HepG2 (cell line): Measurements from ENCODE around the gene LGALS8. TPM values are rescaled to one million over a fixed set of nuclear protein-coding genes. Genes with fewer than 3 reads are reported as not detected.

Source experiments
- CEBPG ChIP-seq: IDR thresholded peaks from 2 replicates; pipeline ENCODE4 v1.6.1; 2016
- CERS6 ChIP-seq: sonication (generic); formaldehyde crosslinking; IDR thresholded peaks from 2 replicates; pipeline ENCODE4 v1.5.0; 2020; ENCODE audit warnings: missing genetic modification reagents
- ERF ChIP-seq: IDR thresholded peaks from 2 replicates; pipeline ENCODE4 v1.6.1; 2018; ENCODE audit warnings: missing biosample characterization, missing genetic modification reagents
- FOXA3 ChIP-seq: IDR thresholded peaks from 2 replicates; pipeline ENCODE4 v1.6.1; 2016; ENCODE audit warnings: missing genetic modification reagents, missing compliant biosample characterization
- GZF1 ChIP-seq: sonication (generic); formaldehyde crosslinking; IDR thresholded peaks from 2 replicates; pipeline ENCODE4 v1.5.1; 2020; ENCODE audit warnings: mild to moderate bottlenecking, missing genetic modification reagents
- KAT7 ChIP-seq: IDR thresholded peaks from 2 replicates; pipeline ENCODE4 v1.6.1; 2018; ENCODE audit warnings: borderline replicate concordance, missing compliant biosample characterization
- KDM6A ChIP-seq: IDR thresholded peaks from 2 replicates; pipeline ENCODE4 v1.6.1; 2016; ENCODE audit warnings: low read depth
- MIXL1 ChIP-seq: IDR thresholded peaks from 2 replicates; pipeline ENCODE4 v1.6.1; 2016
- MLX ChIP-seq: IDR thresholded peaks from 2 replicates; pipeline ENCODE4 v1.6.1; 2016
- NFE2 ChIP-seq: sonication (generic); formaldehyde crosslinking; IDR thresholded peaks from 2 replicates; pipeline ENCODE4 v1.4.0; 2020; ENCODE audit warnings: missing genetic modification reagents
- POGK ChIP-seq: sonication (generic); formaldehyde crosslinking; conservative IDR thresholded peaks from 2 replicates; pipeline ENCODE4 v1.8.0; 2022; ENCODE audit warnings: mild to moderate bottlenecking, moderate library complexity, missing genetic modification reagents
- RARA ChIP-seq: IDR thresholded peaks from 2 replicates; pipeline ENCODE4 v1.6.1; 2016; ENCODE audit warnings: missing genetic modification reagents, missing compliant biosample characterization
- SKI ChIP-seq: fragments of 450-650 bp; IDR thresholded peaks from one replicate; pipeline ENCODE4 v1.6.1; 2018; ENCODE audit warnings: mild to moderate bottlenecking; ENCODE audit not compliant: partially characterized antibody
- SMAD3 ChIP-seq: sonication (generic); formaldehyde crosslinking; IDR thresholded peaks from 2 replicates; pipeline ENCODE4 v1.4.0; 2020; ENCODE audit warnings: missing genetic modification reagents
- TGIF2 ChIP-seq: IDR thresholded peaks from 2 replicates; pipeline ENCODE4 v1.6.1; 2016; ENCODE audit warnings: control low read depth, missing compliant biosample characterization
- TOE1 ChIP-seq: sonication (generic); formaldehyde crosslinking; IDR thresholded peaks from 2 replicates; pipeline ENCODE4 v1.4.0; 2020; ENCODE audit warnings: mild to moderate bottlenecking, missing genetic modification reagents
- ZFP41 ChIP-seq: sonication (generic); formaldehyde crosslinking; IDR thresholded peaks from 2 replicates; pipeline ENCODE4 v1.4.0; 2020; ENCODE audit warnings: mild to moderate bottlenecking, missing genetic modification reagents, borderline replicate concordance
- ZGPAT ChIP-seq: IDR thresholded peaks from 2 replicates; pipeline ENCODE4 v1.6.1; 2016; ENCODE audit warnings: mild to moderate bottlenecking
- ZNF281 ChIP-seq: sonication (generic); formaldehyde crosslinking; IDR thresholded peaks from 2 replicates; pipeline ENCODE4 v1.4.0; 2020; ENCODE audit warnings: missing genetic modification reagents, borderline replicate concordance
- ZNF414 ChIP-seq: sonication (generic); formaldehyde crosslinking; IDR thresholded peaks from 2 replicates; pipeline ENCODE4 v1.5.0; 2020; ENCODE audit warnings: missing genetic modification reagents
- ZNF432 ChIP-seq: sonication (generic); formaldehyde crosslinking; IDR thresholded peaks from 2 replicates; pipeline ENCODE4 v1.5.0; 2020; ENCODE audit warnings: missing genetic modification reagents, mild to moderate bottlenecking, borderline replicate concordance
- ZNF607 ChIP-seq: sonication (generic); formaldehyde crosslinking; IDR thresholded peaks from 2 replicates; pipeline ENCODE4 v1.5.1; 2020; ENCODE audit warnings: missing genetic modification reagents, mild to moderate bottlenecking, borderline replicate concordance
- polyA plus RNA-seq, 8 experiments: library from polyadenylated mRNA; depleted of rRNA in 3 of 8; stranded (reverse) in 7 of 8; unstranded in 1 of 8; fragments of >200 nt; fragmentation: Illumina TruSeq in 4 of 8; extraction: Trizol in 4 of 8; gene quantifications; 2 replicates each; pipeline versions ENCODE4 v1.2.1 to v1.2.3, GENCODE V29; 2011 to 2016; ENCODE audit warnings: low read depth in 4 of 8, missing spikeins in 1 of 8, mixed read lengths in 1 of 8; ENCODE audit not compliant: insufficient read depth in 1 of 8
- total RNA-seq, 5 experiments: library from RNA; depleted of rRNA; stranded (reverse); fragments of >200 nt; fragmentation: Illumina TruSeq; extraction: Trizol; gene quantifications; 2 replicates each; pipeline ENCODE4 v1.2.3, GENCODE V29; 2016; ENCODE audit warnings: low read depth in 1 of 5

LGALS8 gene
- total and polyA plus RNA-seq, 2 of the 13 experiments (the other 11 are each of a cell fraction or from before 2014, with no cell fraction given) = 29.3 to 185 TPM

- TF ChIP-seq ZNF414 (CRISPR knock-in tag) = 0 out of 2 replicates have a peak, but pooled peaks have one; percentile 43
- no peak for TF ChIP-seq NFE2 (CRISPR knock-in tag)
- no peak for TF ChIP-seq ZNF607
- no peak for TF ChIP-seq GZF1 (CRISPR knock-in tag)
- no peak for TF ChIP-seq POGK
- TF ChIP-seq SKI = no peak
- no peak for TF ChIP-seq CERS6 (CRISPR knock-in tag)
- no peak for TF ChIP-seq KAT7
- TF ChIP-seq RARA (CRISPR knock-in tag) = peak; percentile 66
- TF ChIP-seq TGIF2 (CRISPR knock-in tag) = peak; percentile 75
- peak; percentile 47; the same call in 1 of the 2 replicates for TF ChIP-seq SMAD3
- no peak for TF ChIP-seq TOE1 (CRISPR knock-in tag)
- peak; percentile 45; the same call in 1 of the 2 replicates for TF ChIP-seq KDM6A (CRISPR knock-in tag)
- peak; percentile 99 for TF ChIP-seq CEBPG (CRISPR knock-in tag)
- TF ChIP-seq MLX (CRISPR knock-in tag) = peak; percentile 70; the same call in 1 of the 2 replicates
- peak; percentile 84 for TF ChIP-seq FOXA3 (CRISPR knock-in tag)
- no peak; the same call in 1 of the 2 replicates for TF ChIP-seq ZFP41 (CRISPR knock-in tag)
- peak; percentile 92 for TF ChIP-seq ZNF281 (CRISPR knock-in tag)
- TF ChIP-seq ERF (CRISPR knock-in tag) = peak; percentile 27; the same call in 1 of the 2 replicates
- TF ChIP-seq MIXL1 (CRISPR knock-in tag) = 0 out of 2 replicates have a peak, but pooled peaks have one; percentile 46
- peak; percentile 81 for TF ChIP-seq ZGPAT (CRISPR knock-in tag)
- no peak for TF ChIP-seq ZNF432 (CRISPR knock-in tag)
These were observed 29.0 kb upstream of the LGALS8 start (continued) for GRCh38 chr1:236494586-236495466.
